ENCODE measurements around the gene PLEKHB1. TPM values are rescaled to one million over a fixed set of nuclear protein-coding genes. Genes with fewer than 3 reads are reported as not detected.

Gene PLEKHB1
- total RNA-seq, 1 experiment from 2014 or later, result 37.1 TPM

GRCh38 chr11:73641668-73642067 lies 4.7 kb upstream of the PLEKHB1 start:
- Histone ChIP-seq H2BK15ac (ENCODE audit: low read depth, low read length) (no peak overlapping the region), H4K91ac (ENCODE audit: insufficient read length, low read depth, low read length) (no peak overlapping the region), H3K18ac (ENCODE audit: insufficient read length, low read depth, low read length) (no peak overlapping the region), H3K27me3 (ENCODE audit: insufficient read depth, low read length) (no peaks in the 10 kb centered on the region; the same call in 1 of the 2 replicates), H4K20me1 (ENCODE audit: control insufficient read depth, insufficient read depth, insufficient read length) (no peaks in the 10 kb centered on the region), H3K23me2 (ENCODE audit: insufficient read length, low read depth, low read length, poor library complexity, severe bottlenecking) (peaks cover 12% of the 10 kb centered on the region), H3K9ac (ENCODE audit: extremely low read depth, insufficient read length, low read length) (no peak overlapping the region), H3K14ac (ENCODE audit: insufficient read depth, low read length) (no peak overlapping the region), H2AFZ (ENCODE audit: low read length) (no peak overlapping the region), H3T11ph (ENCODE audit: low read length) (no peak overlapping the region), H3K79me1 (ENCODE audit: insufficient read depth, low read depth, low read length, poor library complexity, severe bottlenecking) (no peaks in the 10 kb centered on the region), H2BK12ac (ENCODE audit: insufficient read length, low read depth, low read length) (no peak overlapping the region), H4K5ac (ENCODE audit: insufficient read length, low read depth, low read length) (no peak overlapping the region), H2BK120ac (ENCODE audit: low read depth, low read length, poor library complexity, severe bottlenecking) (no peak overlapping the region), H2AK5ac (ENCODE audit: insufficient read length, low read length) (no peak overlapping the region), H3K9me3 (ENCODE audit: control insufficient read depth, low read depth, low read length) (no peaks in the 10 kb centered on the region), H3K4me2 (ENCODE audit: insufficient read depth, insufficient read length, low read length) (no peak overlapping the region), H3K23ac (ENCODE audit: insufficient read length, low read depth, low read length) (no peak overlapping the region), H3K79me2 (ENCODE audit: insufficient read depth, low read length) (no peaks in the 10 kb centered on the region), H3K4me1 (ENCODE audit: insufficient read depth, low read length) (no peaks in the 10 kb centered on the region), H2BK5ac (ENCODE audit: insufficient read length, low read length) (no peak overlapping the region), H4K8ac (replicated peaks; ENCODE audit: insufficient read length, low read depth, low read length) (no peak overlapping the region), H3K56ac (ENCODE audit: insufficient read length, low read depth, low read length) (no peak overlapping the region), H3K27ac (ENCODE audit: insufficient read length, low read depth, low read length) (no peak overlapping the region), H2BK20ac (ENCODE audit: low read depth, low read length, poor library complexity, severe bottlenecking) (no peak overlapping the region), H3K4ac (ENCODE audit: low read depth, low read length) (no peak overlapping the region)
- no peak overlapping the region; a peak in 1 of 7 replicates for H3K27ac Mint-ChIP-seq
- H3K4me1 Mint-ChIP-seq, result peaks cover 15 to 23% of the 10 kb centered on the region in 2 experiments
- no peaks in the 10 kb centered on the region for H3K9me3 Mint-ChIP-seq
- H3K27me3 Mint-ChIP-seq (ENCODE audit: low read depth), result peaks cover 15% of the 10 kb centered on the region
- H3K4me3 Mint-ChIP-seq, result no peak overlapping the region
- TF ChIP-seq CTCF (conservative IDR thresholded peaks at IDR 0.05), result no peak
- no peaks in the 10 kb centered on the region for H3K36me3 Mint-ChIP-seq (ENCODE audit: insufficient read depth in 1 of 3, low read depth in 3 of 3)
- no peak for DNase-seq

Data from H9 (cell line).